ENCODE results near the gene NUP62.

Gene NUP62

DNA sequence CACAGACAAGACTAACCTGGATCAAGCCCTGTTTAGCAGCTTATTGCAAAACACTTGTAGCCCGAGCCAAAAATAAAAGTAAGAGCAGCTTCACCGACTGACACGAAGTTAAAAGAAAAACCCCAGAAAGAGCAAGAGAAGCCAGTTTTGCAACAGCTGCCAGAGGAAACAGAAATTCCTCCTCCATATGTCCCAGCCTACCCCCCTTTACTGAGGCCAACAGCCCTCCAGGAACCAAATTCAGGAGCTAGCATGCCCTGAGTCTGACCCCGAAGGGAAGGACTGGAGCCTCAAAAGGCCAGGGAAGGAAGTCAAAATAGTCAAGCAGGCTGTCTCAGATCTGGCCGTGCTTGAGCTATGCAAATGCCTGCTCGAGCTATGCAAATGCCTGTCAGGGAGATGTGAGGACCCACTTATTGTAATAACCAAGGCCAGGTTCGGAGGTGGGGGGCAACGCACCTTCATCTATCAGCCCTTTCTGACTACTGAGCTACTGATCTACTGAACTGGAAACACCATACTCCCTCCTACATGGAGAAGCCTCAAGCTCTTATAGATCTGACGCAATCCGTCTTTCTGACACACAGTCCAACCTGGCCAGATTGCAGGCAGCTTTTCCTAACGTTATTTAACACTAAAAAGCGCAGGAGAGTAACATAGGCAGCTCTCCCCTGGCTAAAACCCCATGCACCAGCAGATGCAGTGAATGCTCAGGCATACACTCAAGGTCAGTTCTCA is 25.0 kb upstream of the NUP62 start:
- TF ChIP-seq GATA3 (IDR thresholded peaks at IDR 0.05; ENCODE audit: low read depth, low read length): no peak
- no peak for TF ChIP-seq GATA2 (IDR thresholded peaks at IDR 0.05; ENCODE audit: low read depth, low read length)

DNA sequence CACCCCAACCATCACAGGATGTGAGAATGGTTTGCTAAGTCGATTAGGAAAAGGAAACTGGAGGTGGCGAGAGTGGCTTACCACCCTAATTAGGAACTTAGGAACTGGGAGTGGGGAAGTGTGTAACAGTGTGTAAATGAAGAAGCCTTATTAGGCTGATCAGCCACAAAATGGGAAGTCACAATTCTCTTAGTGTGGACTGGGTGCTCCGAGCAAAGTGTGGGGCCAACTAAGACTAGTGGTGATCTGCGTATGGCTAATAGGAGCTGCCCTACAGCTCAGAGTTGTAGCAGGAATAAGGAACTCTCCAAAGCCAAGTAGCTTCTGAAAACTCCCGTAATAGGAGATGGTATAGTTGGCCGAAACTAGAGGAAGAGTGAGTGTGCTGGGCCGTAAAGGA is 24.1 kb upstream of the NUP62 start:
- no peak for TF ChIP-seq GATA2 (IDR thresholded peaks at IDR 0.05; ENCODE audit: low read depth, low read length)
- no peak for TF ChIP-seq GATA3 (IDR thresholded peaks at IDR 0.05; ENCODE audit: low read depth, low read length)

DNA sequence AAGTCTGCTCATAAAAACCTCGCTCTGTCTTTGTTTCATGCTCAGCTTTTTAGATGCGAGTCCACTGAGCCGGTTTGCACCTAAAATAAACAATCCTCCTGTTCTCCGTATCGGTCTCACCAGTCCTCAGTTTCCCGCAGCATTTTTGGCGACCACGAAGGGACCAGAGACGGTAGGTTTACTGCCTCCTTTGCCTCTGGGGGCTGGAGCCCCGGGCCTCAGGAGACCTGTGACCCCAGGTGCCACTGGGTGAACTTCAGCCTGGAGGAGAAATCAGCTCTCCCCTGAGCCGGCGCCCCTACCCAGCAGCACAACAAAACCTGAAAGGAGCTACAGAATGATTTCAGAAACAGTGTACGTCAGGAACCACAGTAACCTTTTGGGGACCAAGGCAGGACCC is 23.6 kb upstream of the NUP62 start:
- TF ChIP-seq GATA3 (IDR thresholded peaks at IDR 0.05; ENCODE audit: low read depth, low read length) (no peak), GATA2 (IDR thresholded peaks at IDR 0.05; ENCODE audit: low read depth, low read length) (no peak)

DNA sequence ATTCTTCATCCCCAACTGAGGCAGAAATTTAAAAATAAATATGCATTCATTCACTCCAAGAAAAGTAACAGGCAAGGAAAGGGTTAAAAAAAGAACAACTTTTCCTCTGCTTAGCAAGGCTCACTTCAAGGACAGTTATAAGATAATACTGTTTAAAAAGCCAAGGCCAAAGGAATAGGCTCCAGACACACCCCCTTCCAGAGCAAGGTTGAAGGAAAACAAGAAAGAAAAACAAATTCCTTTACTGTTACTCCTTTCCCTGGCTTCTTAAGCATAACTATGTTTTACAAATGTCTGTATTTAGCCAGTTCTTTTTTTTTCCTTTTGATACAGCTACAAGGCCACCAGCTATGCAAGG is 23.2 kb upstream of the NUP62 start:
- TF ChIP-seq GATA3 (IDR thresholded peaks at IDR 0.05; ENCODE audit: low read depth, low read length): no peak
- no peak for TF ChIP-seq GATA2 (IDR thresholded peaks at IDR 0.05; ENCODE audit: low read depth, low read length)

DNA sequence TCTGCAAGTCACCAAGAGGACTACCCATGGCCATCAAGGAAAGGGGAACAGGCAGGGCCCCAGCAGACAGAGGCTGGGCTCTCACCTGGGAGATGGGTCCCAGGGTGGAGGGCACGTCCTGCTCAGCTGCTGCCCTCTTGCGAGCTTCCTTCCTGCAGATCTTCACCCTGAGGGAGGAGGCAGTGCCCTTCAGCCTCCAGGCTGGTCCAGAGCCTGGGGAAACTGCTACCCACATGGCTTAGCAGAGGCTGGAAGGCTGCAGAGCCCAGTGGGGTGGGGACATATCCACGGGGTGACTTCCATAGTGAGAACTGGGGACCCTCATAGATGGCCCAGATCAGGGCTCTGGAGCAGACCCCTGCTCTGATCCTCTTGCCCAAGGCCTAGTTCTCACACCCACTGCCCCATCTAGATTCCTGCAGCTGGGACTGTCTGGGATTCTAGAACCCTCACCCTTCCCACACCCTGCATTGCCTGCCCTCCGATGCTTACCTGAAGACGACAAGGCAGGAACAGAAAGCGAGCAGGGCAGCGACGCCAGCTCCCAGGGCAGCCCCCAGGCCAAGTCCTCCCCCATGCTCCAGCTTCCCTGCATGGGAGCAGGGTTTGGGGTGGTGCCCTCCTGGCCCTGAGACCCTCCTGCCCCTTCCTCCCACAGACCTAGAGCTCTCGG is 22.6 kb upstream of the NUP62 start:
- TF ChIP-seq GATA3 (IDR thresholded peaks at IDR 0.05; ENCODE audit: low read depth, low read length): no peak
- no peak for TF ChIP-seq GATA2 (IDR thresholded peaks at IDR 0.05; ENCODE audit: low read depth, low read length)

DNA sequence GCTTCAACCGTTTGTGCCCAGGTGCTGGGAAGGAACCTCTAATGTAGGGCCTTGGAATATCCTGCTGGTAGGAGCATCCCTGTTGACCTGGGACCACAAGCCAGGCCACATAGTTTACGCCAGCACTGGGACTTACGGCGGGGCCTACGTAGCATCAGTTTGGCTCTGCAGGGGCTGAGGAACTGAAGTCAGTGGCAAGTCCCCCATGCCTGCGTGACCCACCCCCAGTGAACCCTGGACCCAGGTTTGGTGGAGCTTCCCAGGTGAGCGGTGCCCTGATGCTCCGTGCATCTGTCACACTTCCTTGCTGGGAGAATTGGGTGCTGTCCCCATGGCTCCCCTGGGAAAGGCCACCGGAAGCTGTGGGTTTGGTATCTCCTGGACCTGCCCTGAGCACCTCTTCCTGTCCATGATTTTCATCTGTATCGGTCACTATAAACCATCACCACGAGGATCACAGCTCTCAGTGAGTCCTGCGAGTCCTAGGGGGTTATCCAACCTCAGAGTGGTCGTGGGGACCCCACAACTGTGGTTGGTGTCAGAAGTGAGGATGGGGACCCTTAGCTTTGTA is 21.7 kb upstream of the NUP62 start:
- TF ChIP-seq GATA3 (IDR thresholded peaks at IDR 0.05; ENCODE audit: low read depth, low read length) (no peak), GATA2 (IDR thresholded peaks at IDR 0.05; ENCODE audit: low read depth, low read length) (no peak)

DNA sequence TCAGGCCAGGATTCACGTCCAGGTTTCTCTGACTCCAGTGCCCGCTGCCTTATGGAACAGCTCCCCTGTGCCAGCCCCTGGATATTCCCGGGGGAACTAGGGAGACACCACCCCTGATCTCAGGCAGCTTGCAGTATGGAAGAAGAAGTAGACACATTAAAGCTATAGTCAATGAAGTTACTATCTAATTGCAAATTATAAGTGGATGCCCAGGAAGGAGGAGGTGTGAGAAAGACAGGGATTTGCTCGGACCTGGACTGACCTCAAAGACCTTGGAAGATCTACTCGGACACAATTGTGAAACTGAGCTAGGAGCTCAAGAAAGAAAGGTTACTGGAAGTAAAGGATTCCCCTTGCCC is 21.3 kb upstream of the NUP62 start:
- TF ChIP-seq GATA3 (IDR thresholded peaks at IDR 0.05; ENCODE audit: low read depth, low read length) (no peak), GATA2 (IDR thresholded peaks at IDR 0.05; ENCODE audit: low read depth, low read length) (no peak)

DNA sequence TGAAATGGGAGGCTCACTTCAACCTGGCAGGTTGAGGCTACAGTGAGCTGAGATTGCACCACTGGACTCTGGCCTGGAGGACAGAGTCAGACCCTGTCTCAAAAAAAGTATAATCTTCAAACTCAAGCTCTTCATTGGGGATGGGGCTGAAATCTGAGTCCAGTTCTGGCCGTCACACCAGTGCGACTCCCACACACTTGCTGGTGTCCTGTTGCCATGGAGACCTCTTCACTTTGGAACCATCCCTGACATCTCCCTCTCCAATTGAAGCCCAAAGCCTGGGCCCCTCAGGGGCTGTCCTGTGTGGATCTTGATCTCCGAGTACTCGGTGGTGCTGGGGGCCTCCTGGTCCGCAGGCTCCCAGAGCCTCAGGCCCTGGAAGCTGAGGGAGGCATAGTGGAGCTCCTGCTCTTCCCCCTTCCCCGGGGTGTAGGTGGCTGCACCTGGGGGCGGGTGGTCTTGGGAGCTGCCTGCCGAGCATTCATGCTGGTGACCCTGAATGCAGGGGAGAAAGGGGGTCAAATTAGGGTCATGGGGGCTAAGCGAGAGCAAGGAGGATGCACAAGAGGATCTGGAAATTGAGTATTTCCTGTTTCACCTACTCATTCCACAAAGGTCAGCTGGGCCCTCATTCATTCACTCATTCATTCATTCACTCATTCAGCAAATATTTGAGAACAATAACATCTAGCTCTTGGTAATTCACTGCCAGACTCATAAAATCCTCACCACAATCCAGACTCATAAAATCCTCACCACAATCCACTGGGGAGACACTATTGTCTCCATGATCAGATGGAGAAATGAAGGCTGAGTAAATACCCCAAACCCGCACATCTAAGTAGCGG is 20.7 kb upstream of the NUP62 start:
- TF ChIP-seq GATA2 (IDR thresholded peaks at IDR 0.05; ENCODE audit: low read depth, low read length) (no peak), GATA3 (IDR thresholded peaks at IDR 0.05; ENCODE audit: low read depth, low read length) (no peak)

DNA sequence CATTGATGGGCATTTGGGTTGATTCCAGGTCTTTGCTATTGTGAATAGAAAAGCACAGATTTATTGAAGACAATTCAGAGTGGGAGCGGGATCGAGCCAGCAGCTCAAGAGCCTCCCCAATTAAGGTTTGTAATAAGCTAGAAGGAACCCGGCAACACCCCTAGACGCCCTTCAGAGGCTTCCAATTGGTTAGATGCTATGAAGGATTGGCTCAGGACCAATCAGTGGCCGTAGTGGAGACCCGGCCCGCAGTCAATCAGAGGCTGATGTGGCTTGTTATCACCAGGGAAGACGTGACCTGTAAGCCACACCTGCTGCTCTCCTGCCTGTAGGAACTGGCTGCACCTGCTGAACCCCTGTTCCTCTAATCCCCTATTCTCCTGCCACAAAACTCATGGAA is 17.1 kb upstream of the NUP62 start:
- TF ChIP-seq GATA3 (IDR thresholded peaks at IDR 0.05; ENCODE audit: low read depth, low read length) (no peak), GATA2 (IDR thresholded peaks at IDR 0.05; ENCODE audit: low read depth, low read length) (no peak)

DNA sequence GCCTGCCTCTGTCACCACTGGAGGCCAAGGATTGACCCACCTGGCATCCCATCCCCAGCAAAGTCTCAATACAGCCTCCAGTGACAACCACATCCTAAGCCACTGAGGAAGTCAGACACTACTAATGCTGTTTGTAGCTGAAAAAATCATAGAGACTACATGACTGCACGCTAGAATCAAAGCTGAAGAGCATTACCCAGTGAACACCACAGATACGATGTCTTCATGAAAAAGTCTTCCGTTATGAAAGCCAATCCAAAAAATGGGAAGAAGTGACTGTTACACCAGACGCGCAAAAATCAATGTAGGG is 11.1 kb upstream of the NUP62 start:
- TF ChIP-seq GATA2 (IDR thresholded peaks at IDR 0.05; ENCODE audit: low read depth, low read length) (no peak), GATA3 (IDR thresholded peaks at IDR 0.05; ENCODE audit: low read depth, low read length) (no peak)

DNA sequence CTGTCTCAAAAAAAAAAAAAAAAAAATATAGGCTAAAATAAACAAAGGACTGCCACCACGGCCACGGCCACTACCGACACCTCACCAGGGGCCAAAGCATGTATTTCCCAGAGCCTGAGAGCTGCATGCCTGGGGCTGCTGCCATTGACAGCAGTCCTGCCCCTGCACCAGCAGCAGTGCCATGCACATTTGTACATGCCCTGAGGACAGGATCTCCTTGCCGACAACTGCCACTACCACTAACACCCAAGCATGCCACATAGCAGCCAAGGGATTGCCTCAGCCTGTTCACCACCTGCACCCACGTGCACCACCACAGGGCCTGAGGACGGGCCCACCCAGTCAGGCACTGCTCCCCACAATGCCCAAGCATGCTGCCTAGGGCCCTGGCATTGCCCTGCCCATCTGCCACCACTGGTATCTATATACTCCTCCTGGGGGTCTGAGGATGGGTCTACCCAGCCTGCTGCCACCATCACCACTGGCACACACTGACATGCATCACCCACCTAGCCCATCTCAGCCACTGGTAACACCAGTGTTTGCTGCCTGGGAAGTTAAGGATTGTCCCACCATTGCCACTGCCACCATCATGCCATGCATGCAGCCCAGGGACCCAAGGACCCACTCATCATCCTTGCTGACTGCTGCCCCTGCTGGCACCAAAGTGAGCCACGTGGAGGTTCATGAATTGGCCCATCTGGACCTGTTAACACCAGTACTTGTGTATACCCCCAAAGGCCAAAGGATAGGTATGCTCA is 10.6 kb upstream of the NUP62 start:
- TF ChIP-seq GATA3 (IDR thresholded peaks at IDR 0.05; ENCODE audit: low read depth, low read length) (no peak), GATA2 (IDR thresholded peaks at IDR 0.05; ENCODE audit: low read depth, low read length) (no peak)

DNA sequence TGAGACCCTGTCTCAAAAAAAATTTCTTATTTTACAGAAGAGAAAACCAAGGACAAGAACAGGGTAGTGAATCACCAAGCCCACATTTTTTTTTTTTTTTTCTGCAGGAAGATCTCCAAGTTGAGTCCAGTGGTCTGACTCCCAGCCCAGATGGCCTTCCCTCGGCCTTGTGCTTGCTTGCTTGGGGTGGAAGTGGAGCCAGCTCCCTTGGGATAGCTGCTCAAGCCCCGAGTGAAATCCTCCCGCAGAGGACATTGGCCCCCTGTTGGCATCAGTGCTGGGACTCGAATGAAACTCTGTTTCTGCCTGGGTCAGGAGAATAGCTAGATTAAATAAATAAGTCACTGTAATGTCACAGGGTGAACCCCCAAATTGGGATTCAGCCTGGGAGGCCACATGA is 9.4 kb upstream of the NUP62 start:
- TF ChIP-seq GATA2 (IDR thresholded peaks at IDR 0.05; ENCODE audit: low read depth, low read length): no peak
- no peak for TF ChIP-seq GATA3 (IDR thresholded peaks at IDR 0.05; ENCODE audit: low read depth, low read length)

DNA sequence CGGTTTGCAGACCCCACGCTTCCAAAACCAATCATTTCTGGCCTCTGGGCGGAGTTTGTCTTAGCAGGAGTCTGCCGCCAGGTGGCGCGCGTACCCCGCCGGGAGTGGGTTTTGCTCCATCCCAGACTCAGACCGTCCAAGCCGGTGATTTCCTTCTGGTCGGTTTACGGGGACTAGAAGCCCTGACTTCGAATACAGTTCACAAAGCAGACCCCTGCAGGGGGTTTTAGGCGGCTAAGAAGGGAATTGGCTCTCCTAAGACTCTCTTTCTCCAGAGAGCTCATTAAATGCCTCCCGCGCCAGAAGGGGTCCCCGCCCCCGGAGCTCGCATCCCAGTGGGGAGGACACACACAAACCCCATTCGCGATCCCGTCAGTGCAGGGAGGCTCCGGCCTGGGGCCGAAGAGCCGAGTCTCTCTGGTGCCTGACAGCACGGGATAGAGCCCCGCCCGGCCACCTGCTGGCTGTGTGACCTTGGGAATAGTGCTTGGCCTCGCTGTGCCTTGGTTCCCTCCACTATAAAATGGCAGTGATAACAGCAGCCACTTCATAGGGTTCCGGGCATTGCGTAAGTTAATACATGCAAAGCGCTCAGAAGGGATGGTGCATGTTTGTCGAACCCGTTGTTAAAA is 8.6 kb upstream of the NUP62 start:
- TF ChIP-seq GATA2 (IDR thresholded peaks at IDR 0.05; ENCODE audit: low read depth, low read length): no peak
- TF ChIP-seq GATA3 (IDR thresholded peaks at IDR 0.05; ENCODE audit: low read depth, low read length): no peak
